K562 (cell line): ENCODE results near the gene DCAF11. TPM values are rescaled to one million over a fixed set of nuclear protein-coding genes. Genes with fewer than 3 reads are reported as not detected.

Experiments
- ESRRB ChIP-seq: fragments of 250-450 bp; sonication (Bioruptor Pico); IDR thresholded peaks from 2 replicates; pipeline ENCODE4 v1.5.0; 2020; ENCODE audit warnings: mild to moderate bottlenecking, moderate library complexity, borderline replicate concordance
- IRF1 ChIP-seq: sonication (generic); formaldehyde crosslinking; IDR thresholded peaks from 2 replicates; pipeline ENCODE4 v1.8.0; 2022; ENCODE audit warnings: missing genetic modification reagents, mild to moderate bottlenecking, borderline replicate concordance
- MAZ ChIP-seq, 2 experiments: fragments of 450-650 bp in 1 of 2; sonication (generic) in 1 of 2; formaldehyde crosslinking; IDR thresholded peaks in 1 of 2; conservative IDR thresholded peaks in 1 of 2; 2 replicates each; pipeline versions ENCODE4 v1.4.0 to v1.5.0; 2020; ENCODE audit warnings: mild to moderate bottlenecking in 1 of 2, missing genetic modification reagents in 1 of 2
- RFX7 ChIP-seq: fragments of 250-450 bp; sonication (Bioruptor Pico); IDR thresholded peaks from 2 replicates; pipeline ENCODE4 v1.5.1; 2021; ENCODE audit warnings: mild to moderate bottlenecking
- ZNF143 ChIP-seq: sonication (generic); formaldehyde crosslinking; IDR thresholded peaks from 2 replicates; pipeline ENCODE4 v1.9.0; 2022; ENCODE audit warnings: mild to moderate bottlenecking, missing genetic modification reagents
- polyA plus RNA-seq, 8 experiments: library from polyadenylated mRNA; depleted of rRNA in 4 of 8; stranded (reverse) in 5 of 8; unstranded in 3 of 8; fragments of >200 nt; fragmentation: Nextera tagmentation in 2 of 8; fragmentation: Illumina TruSeq in 1 of 8; extraction: Ambion mirVana in 2 of 8; extraction: Trizol in 1 of 8; gene quantifications; 2 replicates each; pipeline versions ENCODE4 v1.2.1 to v1.2.3, GENCODE V29; 2011 to 2014; ENCODE audit warnings: inconsistent platforms in 1 of 8, missing spikeins in 1 of 8
- total RNA-seq, 7 experiments: library from RNA; depleted of rRNA in 6 of 7; stranded (reverse); fragments of >200 nt in 6 of 7; fragmentation: Illumina TruSeq in 2 of 7; extraction: Trizol in 2 of 7; gene quantifications; 2 replicates each; pipeline versions ENCODE4 v1.2.1 to v1.2.3, GENCODE V29; 2011 to 2021; ENCODE audit warnings: low replicate concordance in 1 of 7
- TF ChIP-seq, protein P1 (sequence below): sonication (generic); formaldehyde crosslinking; IDR thresholded peaks from 2 replicates; pipeline ENCODE4 v1.8.1; 2023; ENCODE audit warnings: mild to moderate bottlenecking, missing genetic modification reagents, moderate library complexity
- TF ChIP-seq, protein P2 (sequence below), 2 experiments: fragments of 450-650 bp; IDR thresholded peaks; 2 replicates each; pipeline ENCODE4 v1.6.1; 2016

The DCAF11 gene
- total and polyA plus RNA-seq, 9 of the 15 experiments (the other 6 are each of a cell fraction or from before 2014, with no cell fraction given): 8.5 to 46.2 (median 36.4) TPM

DNA sequence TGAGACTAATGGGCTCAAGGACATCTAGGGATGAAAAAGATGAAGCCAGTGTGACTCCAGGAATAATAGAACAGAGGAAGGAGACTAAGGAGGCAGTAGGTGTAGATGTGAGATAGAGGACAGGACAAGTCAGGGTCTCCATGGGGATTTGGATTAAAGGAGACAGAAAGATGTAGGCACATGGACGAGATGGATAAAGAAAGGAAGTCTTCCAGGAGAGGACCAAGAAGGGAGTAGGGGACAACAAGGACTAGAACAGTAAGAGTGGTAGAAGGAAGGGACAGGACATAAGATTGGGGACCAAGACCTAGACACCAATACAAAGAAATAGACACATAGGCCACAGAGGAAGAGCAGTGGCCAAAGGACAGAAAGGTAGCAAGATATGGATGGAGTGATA, 27.6 kb upstream of the DCAF11 start (continued):
- no peak for TF ChIP-seq ESRRB (CRISPR knock-in tag)
- TF ChIP-seq RFX7 (CRISPR knock-in tag): no peak
- TF ChIP-seq ZNF143 (CRISPR knock-in tag): no peak
- TF ChIP-seq, protein P1, sequence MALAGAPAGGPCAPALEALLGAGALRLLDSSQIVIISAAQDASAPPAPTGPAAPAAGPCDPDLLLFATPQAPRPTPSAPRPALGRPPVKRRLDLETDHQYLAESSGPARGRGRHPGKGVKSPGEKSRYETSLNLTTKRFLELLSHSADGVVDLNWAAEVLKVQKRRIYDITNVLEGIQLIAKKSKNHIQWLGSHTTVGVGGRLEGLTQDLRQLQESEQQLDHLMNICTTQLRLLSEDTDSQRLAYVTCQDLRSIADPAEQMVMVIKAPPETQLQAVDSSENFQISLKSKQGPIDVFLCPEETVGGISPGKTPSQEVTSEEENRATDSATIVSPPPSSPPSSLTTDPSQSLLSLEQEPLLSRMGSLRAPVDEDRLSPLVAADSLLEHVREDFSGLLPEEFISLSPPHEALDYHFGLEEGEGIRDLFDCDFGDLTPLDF: no peak
- no peak for TF ChIP-seq IRF1 (CRISPR knock-in tag)
- TF ChIP-seq MAZ (CRISPR knock-in tag; conservative IDR thresholded peaks at IDR 0.05 in 1 of 2, IDR thresholded peaks at IDR 0.05 in 1 of 2): no peak
- TF ChIP-seq, protein P2, sequence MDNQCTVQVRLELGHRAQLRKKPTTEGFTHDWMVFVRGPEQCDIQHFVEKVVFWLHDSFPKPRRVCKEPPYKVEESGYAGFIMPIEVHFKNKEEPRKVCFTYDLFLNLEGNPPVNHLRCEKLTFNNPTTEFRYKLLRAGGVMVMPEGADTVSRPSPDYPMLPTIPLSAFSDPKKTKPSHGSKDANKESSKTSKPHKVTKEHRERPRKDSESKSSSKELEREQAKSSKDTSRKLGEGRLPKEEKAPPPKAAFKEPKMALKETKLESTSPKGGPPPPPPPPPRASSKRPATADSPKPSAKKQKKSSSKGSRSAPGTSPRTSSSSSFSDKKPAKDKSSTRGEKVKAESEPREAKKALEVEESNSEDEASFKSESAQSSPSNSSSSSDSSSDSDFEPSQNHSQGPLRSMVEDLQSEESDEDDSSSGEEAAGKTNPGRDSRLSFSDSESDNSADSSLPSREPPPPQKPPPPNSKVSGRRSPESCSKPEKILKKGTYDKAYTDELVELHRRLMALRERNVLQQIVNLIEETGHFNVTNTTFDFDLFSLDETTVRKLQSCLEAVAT (IDR thresholded peaks at IDR 0.05): no peak
